T follicular helper cell (primary cell): ENCODE results near the gene BACE1.
"Not testable (repeated sequence)": the region's sequence is repeated elsewhere in the genome, so short reads cannot be mapped to it uniquely, and the experiment has no call there.

Experiments
- DNase-seq: peaks from one replicate; pipeline ENCODE4 v3.0.0-alpha.2; 2020; ENCODE audit warnings: low read depth
- total RNA-seq, 2 experiments: gene quantifications; one replicate each; lab custom pipeline; 2026; lab: John Stamatoyannopoulos, UW

Gene BACE1
- 0.65 to 3.1 reads per million in 2 experiments for total RNA-seq

DNA sequence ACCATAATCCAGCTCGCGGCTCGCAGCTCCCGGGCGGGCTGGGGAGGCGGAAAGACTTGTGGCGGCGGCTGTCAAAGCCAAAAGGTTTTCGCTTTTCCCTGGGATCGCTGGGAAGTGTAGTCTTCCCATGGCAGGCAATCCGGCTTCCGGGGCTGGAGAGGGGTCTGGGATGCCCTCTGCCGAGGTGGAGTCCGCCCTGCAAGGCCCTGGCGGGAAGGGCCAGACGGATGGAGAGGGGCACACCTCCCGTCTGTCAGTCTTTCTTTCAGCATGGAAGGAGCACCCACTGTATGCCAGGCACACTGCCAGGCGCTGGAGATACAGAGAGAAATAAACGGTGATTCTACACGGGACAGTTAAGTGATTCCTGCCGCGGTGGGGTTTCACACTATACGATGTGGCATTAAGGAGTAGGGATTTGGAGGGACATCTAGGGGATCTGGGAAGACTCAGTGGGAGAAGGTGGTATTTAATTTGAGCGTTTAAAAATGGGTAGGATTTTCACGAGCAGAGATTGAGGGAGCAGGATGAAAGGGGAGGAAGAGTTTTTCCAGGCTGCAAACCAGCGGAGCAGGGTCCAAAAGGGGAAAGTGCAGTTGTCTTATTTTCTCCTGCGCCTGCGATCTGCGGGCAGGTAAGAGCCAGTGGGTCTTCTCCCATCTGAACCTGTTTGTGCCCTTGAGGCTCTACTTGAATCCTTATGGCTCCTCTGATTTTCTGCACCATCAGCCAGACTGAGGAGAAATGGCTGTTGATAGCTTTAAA lies at the start of gene BACE1:
TSS of gene BACE1 (minus strand) at position 60 of the 765 bp plus-strand sequence. CDS start 461 bp downstream, outside the sequence.
- DNase-seq, result no peak

DNA sequence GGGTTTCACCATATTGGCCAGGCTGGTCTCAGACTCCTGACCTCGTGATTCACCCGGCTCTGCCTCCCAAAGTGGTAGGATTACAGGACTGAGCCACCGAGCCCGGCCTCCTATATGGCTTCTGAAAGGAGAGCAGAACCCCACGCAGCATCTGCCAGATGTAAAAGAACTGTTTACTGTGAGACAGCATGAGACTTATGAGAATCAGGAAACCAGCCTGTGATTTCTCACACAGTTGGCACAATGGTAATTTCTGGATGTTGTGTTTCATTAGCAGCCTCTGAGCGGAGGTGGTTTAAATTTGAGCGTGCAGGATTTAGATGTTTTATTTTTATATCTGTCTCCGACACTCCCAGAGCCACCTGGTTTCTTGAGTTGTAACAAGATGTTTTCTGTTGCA lies 45.4 kb upstream of the BACE1 start:
- no peak for DNase-seq

DNA sequence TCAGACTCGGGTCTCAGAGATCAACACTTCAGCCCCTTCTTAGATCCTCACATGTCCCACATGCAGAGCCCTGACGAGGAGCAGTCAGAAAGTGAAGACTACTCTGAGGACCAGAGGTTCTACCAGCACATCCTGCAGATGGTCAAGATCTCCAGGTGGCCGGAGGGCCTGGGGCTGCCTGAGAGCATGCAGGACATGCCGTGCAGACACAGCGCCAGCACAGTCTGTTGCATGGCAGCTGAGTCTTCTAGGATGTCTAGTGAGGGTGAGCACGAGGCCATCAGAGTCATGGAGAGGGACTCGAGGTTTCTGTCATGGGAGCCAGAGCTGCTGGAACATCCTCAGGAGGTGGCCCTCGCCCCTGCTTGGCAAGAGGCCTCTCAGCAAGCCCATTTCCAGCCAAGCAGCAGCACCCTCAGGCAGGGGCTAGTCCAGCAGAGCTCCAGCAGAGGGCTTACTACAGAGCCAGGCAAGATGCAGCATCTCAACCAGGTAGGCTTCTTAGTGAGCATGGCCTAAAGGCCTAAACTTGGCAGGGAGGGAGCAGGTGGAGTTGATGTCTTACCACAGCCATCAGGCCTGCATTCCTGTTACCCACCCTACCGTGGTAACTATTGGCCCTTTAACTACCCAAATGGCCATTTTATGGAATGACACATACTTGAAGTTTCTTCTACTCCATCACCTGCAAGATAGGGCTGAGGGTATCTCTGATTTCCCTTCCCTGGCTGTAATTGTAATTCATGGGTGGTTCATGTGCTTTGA lies 40.3 kb upstream of the BACE1 start:
- no peak for DNase-seq

DNA sequence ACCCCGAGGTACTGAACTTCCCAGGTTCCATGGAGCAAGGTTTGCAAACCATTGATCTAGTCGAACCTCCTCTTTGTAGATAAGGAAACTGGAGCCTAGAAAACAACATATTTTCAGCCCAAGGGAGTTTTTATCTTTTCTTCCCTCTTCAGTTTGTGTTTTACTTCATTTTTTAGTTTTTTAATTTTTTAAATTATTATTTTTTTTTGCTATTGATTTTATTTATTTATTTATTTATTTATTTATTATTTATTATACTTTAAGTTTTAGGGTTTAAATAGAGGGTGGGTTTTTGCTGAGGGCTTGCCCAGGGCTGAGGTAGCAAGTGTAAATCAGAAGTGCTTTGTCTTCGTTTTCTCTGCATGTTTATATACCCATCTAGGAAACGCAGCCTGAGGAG lies 38.5 kb upstream of the BACE1 start:
- DNase-seq, result no peak

DNA sequence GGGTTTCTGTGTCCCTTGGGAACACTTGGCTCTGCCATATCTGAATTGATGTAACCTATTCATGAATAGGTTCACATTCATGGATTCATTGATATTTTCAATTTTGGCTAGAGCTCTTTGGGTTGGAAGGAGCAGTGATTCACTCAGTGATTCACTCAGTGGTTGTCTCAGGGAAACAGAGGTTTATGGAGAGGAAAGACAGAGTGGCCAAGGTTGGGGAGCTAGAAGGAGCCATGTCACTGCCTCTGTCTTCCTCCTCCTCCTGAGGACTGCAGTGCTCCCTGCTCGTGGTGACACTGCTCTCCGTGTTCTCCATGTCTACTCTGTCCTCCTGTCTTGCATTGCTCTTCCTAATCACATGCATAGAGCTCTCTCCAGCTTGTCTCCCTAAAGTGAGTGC lies 29.0 kb upstream of the BACE1 start:
- DNase-seq, result no peak

DNA sequence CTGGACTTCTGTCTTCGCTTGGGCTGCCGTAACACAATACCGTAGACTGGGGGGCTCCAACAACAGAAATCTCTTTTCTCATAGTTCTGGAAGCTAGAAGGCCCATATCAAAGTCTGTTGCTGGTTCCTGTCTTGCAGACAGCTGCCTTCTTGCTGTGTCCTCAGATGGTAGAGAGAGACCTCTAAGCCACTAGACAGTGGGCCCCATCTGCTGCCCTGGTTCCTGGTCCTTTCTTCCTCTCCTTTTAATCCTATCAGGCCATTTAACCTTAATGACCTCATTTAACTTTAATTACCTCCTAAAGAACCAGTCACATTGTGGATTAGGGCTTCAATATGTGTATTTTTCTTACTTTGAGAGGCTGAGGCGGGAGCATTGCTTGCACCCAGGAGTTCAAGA lies 21.0 kb upstream of the BACE1 start:
- DNase-seq, result no peak

DNA sequence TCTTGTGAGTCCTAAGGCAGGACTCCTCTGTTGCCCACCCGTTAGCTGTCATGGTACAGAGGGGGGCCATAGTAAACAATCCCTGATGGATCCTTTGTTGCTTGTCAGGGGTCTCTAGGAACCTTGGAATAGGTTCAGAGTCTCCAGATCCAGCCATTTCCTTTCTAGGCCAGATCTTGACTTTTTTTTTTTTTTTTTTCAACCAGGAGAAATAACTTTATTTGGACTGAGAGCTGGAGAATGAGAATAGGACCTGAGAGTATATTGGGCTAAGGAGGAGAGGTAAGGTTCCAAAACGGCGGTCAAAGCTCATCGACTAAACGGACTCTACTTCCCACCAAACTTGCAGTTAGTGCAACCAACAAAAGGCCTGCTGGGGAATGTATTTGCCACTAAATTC lies 19.3 kb upstream of the BACE1 start:
- DNase-seq, result no peak

DNA sequence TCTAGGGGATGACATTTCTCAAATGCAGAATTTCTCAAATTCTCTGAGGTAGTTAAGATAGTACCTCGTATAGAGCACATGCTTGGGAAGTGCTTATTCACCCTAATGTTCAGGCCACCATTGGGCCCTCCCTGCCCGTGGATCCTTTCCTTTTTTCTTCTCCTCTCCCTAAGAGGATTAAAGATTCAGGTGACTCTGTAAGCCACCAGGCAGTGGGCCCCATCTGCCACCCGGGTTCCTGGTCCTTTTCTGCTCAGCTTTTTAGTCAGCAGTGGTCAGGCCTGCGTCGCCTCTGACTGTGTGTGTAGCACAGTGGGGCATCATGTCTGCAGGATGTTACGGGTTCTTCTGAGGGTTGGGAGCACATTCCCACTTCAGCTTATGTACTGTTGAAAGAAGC lies 18.8 kb upstream of the BACE1 start:
- DNase-seq, result no peak

DNA sequence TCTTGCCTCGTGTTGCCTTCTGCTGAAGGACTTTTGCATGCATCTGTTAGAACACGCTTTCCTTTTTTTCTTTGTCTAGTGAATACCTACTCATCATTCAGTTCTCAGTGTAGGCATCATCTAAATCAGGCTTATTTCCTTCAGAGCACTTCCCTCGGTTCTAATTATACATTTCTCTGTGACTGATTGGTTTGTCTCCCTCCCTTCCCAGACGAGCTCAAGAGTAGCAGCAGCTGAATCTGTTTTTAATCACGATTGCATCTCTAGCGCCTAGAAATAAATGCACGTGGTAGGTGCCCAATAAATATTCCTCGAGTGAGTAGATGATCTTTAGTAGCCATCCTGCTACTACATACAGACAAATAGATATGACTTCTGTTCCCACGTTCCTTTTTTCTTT lies 17.9 kb upstream of the BACE1 start:
- DNase-seq, result no peak

DNA sequence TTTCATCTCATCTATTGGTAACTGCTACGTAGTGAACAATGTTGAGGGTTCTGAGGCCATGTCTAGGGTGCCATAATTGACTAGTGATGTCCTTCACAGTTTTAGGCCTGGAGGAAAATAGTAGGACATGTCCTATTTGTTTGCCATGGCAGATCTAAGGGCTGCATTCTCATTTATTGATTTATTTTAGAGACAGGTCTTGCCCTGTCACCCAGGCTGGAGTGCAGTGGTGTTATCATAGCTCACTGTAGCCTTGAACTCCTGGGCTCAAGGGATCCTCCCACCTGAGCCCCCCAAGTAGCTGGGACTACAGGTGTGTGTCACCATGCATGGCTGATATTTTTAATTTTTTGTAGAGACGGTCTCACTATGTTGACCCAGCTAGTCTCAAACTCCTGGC lies 16.8 kb upstream of the BACE1 start:
- no peak for DNase-seq

DNA sequence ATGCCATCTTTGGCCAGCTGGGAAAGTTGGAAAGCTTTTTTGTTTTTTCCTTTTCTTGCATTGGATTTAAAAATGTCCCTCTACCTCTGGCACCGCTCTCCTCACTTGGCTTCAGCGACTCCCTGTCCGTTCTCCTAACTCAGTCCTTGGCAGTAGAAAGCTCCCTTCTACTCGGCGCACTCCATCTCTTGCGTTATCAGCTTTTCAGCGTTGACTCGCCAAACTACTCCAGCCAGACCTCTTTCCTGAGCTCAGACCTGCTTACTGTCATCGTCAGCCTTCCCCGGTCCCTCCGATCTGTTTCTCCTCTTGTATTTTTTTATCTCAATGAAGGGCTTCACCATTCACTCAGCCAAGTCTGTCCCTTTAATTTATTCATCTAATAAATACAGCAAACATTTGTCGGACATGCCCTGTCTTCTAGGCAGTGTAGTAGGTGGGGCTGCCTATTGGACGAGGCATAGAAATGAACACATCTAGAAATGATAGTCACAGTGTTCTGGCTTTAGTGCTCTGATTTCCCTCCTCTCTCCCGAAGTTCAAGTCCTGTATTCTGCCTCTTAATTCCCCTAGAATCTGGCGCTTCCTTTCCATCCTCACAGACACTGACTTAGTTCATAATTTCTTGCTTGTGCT lies 12.4 kb upstream of the BACE1 start:
- DNase-seq, result no peak

DNA sequence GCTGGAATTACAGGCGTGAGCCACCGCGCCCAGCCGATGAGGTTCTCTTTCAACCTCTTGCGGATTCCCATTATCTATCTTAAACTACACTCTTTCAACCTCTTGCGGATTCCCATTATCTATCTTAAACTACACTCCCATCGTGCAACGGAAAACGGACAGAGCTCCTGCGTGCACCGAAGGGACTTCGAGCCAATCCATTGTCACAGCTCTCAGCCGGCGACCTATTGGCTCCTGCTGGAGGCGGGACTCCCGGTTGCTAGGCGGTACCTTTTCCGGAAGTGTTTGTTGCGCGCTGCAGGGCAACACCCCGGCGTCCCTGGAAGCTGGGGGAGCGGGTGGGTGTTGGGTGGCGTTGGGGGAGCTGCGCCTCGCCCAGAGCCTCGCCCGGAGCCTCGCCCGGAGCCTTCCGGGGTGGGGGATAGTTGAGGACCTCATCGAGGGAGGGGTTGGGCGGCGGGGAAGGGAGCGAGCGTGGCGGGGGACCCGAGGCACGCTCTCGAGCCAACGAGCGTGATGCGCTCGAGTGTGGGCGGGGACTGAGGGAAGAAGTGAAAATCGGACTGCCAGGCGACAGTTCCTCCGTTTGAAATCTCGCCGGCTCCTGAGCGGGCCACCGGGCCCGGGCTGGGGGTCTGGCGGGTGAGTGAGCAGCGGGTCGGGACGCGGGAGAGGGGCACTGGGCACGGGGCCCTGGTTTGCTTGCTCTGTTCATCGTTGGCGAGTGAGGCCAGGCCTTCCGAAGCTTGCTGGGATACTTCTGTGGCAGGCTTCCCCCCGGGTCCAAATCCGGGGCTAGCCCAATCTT lies 11.7 kb upstream of the BACE1 start, which contains the start of gene CEP164:
TSS of gene CEP164 (plus strand) at position 288 of the 808 bp plus-strand sequence. CDS start 10,733 bp downstream, outside the sequence.
- peak; percentile 91 for DNase-seq

DNA sequence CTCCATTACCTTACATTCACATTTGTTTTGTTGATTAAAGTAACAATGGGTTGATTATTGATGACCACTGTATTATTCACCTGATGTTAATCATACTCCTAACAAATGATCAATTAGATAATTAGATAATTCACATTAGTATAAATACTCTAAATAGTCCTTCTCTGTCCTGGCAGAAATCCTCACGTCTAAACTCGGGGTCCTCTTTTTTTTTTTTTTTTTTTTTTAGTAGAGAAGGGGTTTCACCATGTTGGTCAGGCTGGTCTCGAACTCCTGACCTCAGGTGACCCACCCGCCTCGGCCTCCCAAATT lies 11.2 kb upstream of the BACE1 start:
- DNase-seq, result not testable (repeated sequence)

DNA sequence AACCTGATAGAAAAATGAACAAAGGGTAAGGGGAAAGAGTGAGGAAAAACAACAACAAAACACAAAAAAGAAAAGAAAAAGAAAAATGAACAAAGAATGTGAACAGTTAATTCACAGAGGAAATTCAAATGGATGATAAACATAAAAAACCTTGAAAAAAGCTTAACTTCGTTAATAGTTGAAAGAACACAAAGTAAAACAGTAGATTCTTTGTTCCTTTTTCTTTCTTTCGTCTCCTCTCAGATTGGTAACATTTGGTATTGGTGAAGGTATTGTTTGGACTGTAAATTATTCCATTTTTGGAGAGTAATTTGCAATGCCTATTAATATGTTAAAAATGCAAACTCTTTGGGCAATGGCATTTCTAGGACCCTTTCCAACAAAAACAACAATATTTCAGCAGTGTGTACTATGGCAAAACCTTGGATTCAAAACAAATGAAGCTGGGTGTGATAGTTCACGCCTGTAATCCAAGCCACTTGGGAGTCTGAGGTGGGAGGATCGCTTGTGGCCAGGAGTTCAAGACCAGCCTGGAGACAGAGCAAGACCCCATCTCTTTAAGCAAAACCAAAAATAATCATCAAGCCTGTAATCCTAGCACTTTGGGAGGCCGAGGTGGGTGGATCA lies 3.3 kb upstream of the BACE1 start:
- no peak for DNase-seq

DNA sequence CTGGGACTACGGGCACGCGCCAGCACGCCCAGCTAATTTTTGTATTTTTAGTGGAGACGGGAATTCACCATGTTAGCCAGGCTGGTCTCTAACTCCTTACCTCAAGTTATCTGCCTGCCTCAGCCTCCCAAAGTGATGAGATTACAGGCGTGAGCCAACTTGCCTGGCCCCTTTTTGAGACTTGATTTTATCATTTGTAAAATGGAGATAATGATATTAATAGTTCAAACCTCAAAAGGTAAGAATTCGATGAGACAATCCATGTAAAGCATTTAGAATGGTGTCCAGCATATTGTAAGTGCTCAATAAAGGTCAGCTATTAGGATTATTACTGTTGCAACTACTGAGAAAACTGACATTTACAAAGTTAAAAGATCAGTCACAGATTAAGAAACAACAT lies 2.7 kb upstream of the BACE1 start:
- DNase-seq, result no peak

DNA sequence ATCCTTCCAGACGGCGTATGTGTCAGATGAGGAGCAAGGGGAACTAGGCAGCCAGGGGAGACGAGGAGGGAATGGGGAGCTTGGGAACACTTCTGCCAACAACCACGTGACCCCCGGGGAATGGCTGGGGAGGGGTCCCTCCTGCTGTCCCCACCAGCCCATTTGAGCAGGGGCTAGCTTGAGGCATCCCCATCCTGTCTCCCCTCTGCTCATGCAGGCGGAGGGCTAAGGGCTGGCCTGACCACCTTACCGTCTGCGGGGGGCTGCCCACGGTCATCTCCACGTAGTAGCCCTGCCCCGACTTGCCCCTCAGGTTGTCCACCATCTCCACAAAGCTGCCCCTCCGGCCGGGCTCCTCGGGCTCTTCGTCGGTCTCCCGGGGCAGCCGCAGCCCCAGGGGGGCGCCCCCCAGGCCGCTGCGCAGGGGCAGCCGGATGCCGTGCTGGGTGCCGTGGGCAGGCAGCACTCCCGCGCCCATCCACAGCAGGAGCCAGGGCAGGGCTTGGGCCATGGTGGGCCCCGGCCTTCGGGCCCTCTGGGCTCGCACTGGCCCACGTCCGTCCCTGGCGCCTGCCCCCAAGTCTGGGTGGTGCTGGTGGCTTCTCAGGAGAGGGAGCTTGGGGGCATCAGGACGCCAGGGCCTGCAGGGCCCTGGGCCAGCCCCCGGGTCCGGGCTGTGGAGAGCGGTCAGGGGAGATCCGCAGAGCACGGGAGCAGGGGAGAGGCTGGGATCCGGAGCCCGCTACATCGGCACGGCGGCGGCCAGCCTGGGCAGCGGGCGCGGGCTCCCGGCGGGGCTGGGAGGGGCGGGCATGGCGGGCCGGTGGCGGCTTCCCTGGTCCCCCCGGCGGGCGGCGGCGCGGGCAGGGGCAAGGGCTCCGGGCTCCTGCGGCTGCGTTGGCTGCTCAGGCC lies 515 bp downstream of the BACE1 start:
- no peak for DNase-seq

DNA sequence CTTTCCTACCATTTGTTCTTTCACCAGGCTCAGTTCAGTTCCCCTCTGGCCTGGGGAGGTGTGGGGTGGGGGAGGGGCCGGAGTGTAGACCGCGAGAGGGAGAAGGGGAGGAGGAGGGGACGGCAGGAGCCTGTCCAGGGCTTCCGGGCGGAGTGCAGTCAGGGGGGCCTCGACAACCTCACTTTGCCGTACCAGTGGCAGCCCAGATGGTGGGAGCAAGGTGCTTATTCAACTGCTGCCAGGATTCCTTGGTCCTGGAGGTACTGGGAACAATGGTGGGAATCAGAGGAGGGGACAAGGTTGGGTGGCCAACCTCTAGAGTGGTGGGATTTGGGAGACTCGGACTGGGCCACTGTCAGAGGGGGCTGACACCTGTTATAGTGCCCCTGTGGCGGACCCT lies 1.2 kb downstream of the BACE1 start:
- no peak for DNase-seq

DNA sequence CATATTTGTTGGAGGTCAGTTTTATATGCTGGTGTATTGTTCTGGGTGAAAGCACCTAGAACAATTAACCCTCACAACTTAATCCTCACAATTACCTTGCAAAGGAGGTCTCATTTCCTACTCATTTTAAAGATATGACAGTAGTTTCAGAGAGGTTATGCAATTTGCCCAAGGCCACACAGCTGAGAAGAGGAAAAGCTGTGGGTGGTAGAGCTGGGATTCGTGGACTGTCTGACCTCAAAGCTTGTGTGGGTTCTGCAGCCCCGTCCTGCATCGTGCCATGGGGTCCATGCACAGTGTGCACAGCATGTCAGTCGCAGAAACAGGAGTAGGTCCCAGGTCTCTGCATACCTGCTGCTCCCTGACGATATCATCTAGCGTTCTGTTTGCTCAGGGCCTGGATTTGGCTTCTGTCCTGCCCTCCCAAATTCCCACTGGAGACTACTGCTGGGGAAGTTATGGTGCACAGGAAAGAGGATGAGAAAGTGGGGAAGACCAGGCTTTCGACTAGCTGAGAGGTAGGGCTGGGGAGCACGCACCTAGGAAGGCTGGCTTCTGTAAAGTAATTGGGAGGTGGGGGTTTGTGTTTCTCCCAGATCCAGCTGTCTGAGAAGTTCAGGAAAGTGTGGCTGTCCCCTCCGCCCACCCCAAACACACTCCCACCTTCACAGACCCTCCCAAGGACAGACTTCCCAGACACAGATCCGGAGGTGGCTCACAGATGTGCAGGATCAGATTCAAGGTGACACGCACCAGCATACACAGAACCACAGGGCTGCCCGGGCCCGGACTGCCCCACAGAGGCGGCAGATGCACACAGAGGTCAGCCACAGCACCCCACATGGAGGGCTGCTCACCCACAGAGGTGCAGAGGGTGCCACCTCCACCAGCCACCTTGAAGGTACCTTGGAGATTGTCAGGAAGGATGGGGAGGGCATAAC lies 2.0 kb downstream of the BACE1 start:
- DNase-seq, result no peak

DNA sequence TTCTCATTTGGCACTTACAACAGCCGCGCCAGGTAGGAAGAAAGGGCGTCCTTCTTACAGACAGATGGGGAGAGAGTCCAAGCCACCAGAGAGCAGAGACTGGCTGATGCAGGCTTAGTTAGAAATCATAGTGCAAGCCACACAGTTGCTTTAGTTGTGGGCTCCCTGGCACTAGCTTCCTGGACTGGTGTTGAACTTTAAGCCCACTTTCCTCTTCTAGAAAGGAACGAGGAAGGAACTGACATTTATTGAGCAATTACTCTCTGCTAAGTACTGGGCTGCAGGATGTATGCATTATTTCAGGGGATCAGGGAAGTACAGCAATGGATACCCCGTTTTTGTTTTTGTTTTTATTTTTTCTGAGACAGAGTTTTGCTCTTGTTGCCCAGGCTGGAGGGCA lies 3.0 kb downstream of the BACE1 start:
- no peak for DNase-seq
